MCF 10A (cell line): ENCODE data around the gene PITX1. TPM values are rescaled to one million over a fixed set of nuclear protein-coding genes. Genes with fewer than 3 reads are reported as not detected.

Experiments
- BruUV-seq: library from RNA; stranded (reverse); fragments of 400-500 nt; replicated peaks from 2 replicates; lab custom pipeline; 2021; lab: Mats Ljungman, UMichigan
- CTCF ChIA-PET: fragments of 300-600 bp; sonication (Branson Sonifier 250); formaldehyde crosslinking; extraction: SDS; loops from one replicate; lab custom pipeline; 2021; ENCODE audit warnings: antibody characterized with exemption, inconsistent platforms; lab: Yijun Ruan, JAX
- POLR2A ChIA-PET: fragments of 300-600, 350-650 bp; sonication (Branson Sonifier 250); formaldehyde crosslinking; extraction: SDS; loops from one replicate; lab custom pipeline; 2020; ENCODE audit warnings: antibody characterized with exemption, inconsistent platforms; lab: Yijun Ruan, JAX
- DNase-seq: peaks from one replicate; pipeline ENCODE4 v3.0.0-alpha.2; 2018; ENCODE audit not compliant: unreplicated experiment
- H3K27ac Mint-ChIP-seq: one replicate; pipeline ENCODE4 v1.8.0; 2022; ENCODE audit warnings: mild to moderate bottlenecking, low read depth, mixed read lengths; ENCODE audit not compliant: unreplicated experiment
- H3K27me3 Mint-ChIP-seq: one replicate; pipeline ENCODE4 v1.8.0; 2022; ENCODE audit warnings: mixed read lengths; ENCODE audit not compliant: insufficient read depth, unreplicated experiment
- H3K36me3 Mint-ChIP-seq: one replicate; pipeline ENCODE4 v1.8.0; 2022; ENCODE audit warnings: mild to moderate bottlenecking, moderate library complexity, mixed read lengths; ENCODE audit not compliant: insufficient read depth, unreplicated experiment
- H3K4me1 Mint-ChIP-seq: one replicate; pipeline ENCODE4 v1.8.0; 2022; ENCODE audit warnings: mixed read lengths; ENCODE audit not compliant: insufficient read depth, unreplicated experiment
- H3K4me3 Mint-ChIP-seq: one replicate; pipeline ENCODE4 v1.8.0; 2022; ENCODE audit warnings: mild to moderate bottlenecking, moderate library complexity, mixed read lengths; ENCODE audit not compliant: unreplicated experiment
- H3K9me3 Mint-ChIP-seq: one replicate; pipeline ENCODE4 v1.8.0; 2022; ENCODE audit warnings: mixed read lengths; ENCODE audit not compliant: unreplicated experiment
- intact Hi-C: fragments of 100-400 bp; cut with micrococcal nuclease; formaldehyde crosslinking; loops from 2 replicates; pipeline ENCODE4 v1.14.1; 2022
- total RNA-seq: library from RNA; stranded (reverse); gene quantifications from 2 replicates; pipeline ENCODE4 v1.2.3, GENCODE V29; 2022
- TF ChIP-seq, protein P1 (sequence below): fragments of 200-600 bp; IDR thresholded peaks from one replicate; pipeline ENCODE4 v1.8.0; 2022; ENCODE audit warnings: antibody characterized with exemption, mild to moderate bottlenecking; ENCODE audit not compliant: unreplicated experiment

PITX1 gene
- total RNA-seq, 1 experiment from 2014 or later: 42.9 TPM

DNA sequence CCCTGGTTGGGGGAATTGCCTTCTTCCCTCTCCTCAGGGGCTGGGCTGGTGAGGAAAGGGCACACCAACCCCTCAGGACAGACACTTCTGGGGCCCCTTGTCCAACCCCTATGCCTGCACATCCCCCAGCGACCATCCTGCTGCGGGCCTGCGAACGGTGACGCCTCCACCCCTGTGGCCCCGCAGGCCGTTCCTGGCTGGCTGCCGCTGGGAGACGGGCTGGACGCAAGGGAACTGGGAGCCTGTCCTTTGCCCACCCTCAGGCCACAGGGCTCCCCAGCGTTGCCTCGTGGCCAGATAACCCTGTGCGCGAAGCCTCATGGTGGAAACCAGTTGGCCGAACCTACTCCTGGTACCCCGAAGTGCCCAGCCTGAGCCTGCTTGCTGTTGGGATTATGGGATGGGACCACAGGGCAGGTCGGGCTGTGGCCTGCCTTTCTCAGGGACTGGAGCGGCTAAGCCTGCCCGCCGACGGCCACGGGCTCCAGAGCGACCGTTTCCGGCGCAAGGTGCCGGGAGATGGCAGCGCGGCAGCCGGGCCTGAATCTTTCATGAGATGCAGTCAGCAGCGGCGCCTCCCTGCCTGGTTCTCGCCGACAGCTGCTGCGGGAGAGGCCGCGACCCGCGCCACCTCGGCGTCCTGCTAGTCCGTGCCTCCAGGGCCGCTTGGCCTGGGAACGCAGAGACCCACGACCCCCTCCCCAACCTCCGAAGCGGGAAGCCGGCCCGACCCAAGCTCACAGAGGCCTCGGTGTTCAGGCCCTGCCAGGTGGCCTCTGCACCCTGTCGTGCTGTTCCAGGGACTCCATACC, 6.5 kb upstream of the PITX1 start:
- DNase-seq: no peak
- intact Hi-C loops: no loop called here
- no peak overlapping the region for H3K4me3 Mint-ChIP-seq
- H3K27me3 Mint-ChIP-seq: no peaks in the 10 kb centered on the region
- no peaks in the 10 kb centered on the region for H3K4me1 Mint-ChIP-seq
- no peak overlapping the region for H3K27ac Mint-ChIP-seq
- CTCF ChIA-PET: no interaction called here
- BruUV-seq: no TSS peak
- no peaks in the 10 kb centered on the region for H3K36me3 Mint-ChIP-seq
- H3K9me3 Mint-ChIP-seq: no peaks in the 10 kb centered on the region
- TF ChIP-seq, protein P1, sequence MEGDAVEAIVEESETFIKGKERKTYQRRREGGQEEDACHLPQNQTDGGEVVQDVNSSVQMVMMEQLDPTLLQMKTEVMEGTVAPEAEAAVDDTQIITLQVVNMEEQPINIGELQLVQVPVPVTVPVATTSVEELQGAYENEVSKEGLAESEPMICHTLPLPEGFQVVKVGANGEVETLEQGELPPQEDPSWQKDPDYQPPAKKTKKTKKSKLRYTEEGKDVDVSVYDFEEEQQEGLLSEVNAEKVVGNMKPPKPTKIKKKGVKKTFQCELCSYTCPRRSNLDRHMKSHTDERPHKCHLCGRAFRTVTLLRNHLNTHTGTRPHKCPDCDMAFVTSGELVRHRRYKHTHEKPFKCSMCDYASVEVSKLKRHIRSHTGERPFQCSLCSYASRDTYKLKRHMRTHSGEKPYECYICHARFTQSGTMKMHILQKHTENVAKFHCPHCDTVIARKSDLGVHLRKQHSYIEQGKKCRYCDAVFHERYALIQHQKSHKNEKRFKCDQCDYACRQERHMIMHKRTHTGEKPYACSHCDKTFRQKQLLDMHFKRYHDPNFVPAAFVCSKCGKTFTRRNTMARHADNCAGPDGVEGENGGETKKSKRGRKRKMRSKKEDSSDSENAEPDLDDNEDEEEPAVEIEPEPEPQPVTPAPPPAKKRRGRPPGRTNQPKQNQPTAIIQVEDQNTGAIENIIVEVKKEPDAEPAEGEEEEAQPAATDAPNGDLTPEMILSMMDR: no peak
- POLR2A ChIA-PET: no interaction called here

DNA sequence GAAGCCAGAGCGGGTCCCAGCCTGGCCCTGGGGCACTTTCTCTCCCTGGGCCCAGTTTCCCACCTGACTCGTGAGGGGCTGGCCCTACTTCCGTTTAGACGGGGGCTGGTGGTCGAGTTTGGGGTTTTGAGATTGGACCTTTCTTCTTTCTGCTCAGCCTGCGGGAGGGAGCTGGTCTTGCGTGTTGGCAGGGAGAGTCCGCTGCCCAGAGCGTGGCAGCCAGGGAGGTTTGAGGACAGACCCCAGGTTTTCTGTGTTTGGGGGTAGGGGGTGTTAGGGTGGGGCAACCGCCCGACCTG, 6.0 kb upstream of the PITX1 start:
- CTCF ChIA-PET: no interaction called here
- no peak for DNase-seq
- Mint-ChIP-seq H3K4me3 (no peak overlapping the region), H3K36me3 (no peaks in the 10 kb centered on the region), H3K27me3 (no peaks in the 10 kb centered on the region), H3K27ac (no peak overlapping the region), H3K4me1 (peaks cover 3% of the 10 kb centered on the region), H3K9me3 (no peaks in the 10 kb centered on the region)
- POLR2A ChIA-PET: no interaction called here
- TF ChIP-seq, protein P1: no peak
- intact Hi-C loops: no loop called here
- BruUV-seq: no TSS peak

DNA sequence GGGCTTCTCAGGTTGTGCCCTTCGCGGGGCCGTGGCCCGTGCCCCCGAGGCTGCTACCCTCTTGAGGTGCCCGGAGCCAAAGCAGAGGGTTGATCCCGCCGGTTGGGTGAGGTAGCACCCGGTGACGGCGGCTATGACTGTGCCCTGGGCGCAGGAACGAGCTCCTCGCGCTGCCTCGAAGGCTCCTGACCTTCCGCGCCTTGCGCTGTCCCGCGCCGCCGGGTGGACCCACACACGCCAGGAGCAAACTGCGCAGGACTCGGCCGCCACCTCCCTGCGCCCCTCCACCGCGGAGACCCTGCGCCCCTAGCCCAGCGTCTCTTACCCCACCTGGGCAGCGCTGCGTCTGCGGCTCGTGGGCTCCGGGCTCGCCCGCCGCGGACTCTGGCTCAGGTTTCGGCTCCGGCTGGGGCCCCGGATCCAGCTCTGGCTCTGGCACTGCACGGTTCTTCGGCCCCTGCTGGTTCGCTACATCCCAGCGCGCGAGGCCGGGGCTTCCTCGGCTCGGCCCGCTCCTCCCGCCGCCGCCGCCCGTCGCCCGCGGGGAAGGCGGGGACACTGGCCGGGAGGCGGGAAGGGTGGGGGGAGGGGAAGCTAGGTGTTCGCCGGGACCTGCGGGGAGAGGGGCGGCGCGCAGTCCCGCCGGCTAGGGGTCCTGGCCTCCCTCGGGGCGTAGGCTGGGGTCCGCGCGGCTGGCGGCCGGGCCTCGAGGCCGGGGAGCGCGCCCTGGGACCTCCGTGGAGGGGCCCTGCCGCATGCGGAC, 5.4 kb upstream of the PITX1 start:
- H3K4me1 Mint-ChIP-seq: peaks cover 8% of the 10 kb centered on the region
- H3K9me3 Mint-ChIP-seq: no peaks in the 10 kb centered on the region
- intact Hi-C loops: no loop called here
- H3K36me3 Mint-ChIP-seq: no peaks in the 10 kb centered on the region
- ChIA-PET POLR2A (no interaction called here), CTCF (interaction anchor here (0.7 kb wide), 1 partner anchor 145 kb away, joined by 3 read pairs; no protein-coding TSS in a partner anchor)
- DNase-seq: no peak
- TF ChIP-seq, protein P1: no peak
- no TSS peak for BruUV-seq
- no peak overlapping the region for H3K27ac Mint-ChIP-seq
- no peak overlapping the region for H3K4me3 Mint-ChIP-seq
- H3K27me3 Mint-ChIP-seq: no peaks in the 10 kb centered on the region

DNA sequence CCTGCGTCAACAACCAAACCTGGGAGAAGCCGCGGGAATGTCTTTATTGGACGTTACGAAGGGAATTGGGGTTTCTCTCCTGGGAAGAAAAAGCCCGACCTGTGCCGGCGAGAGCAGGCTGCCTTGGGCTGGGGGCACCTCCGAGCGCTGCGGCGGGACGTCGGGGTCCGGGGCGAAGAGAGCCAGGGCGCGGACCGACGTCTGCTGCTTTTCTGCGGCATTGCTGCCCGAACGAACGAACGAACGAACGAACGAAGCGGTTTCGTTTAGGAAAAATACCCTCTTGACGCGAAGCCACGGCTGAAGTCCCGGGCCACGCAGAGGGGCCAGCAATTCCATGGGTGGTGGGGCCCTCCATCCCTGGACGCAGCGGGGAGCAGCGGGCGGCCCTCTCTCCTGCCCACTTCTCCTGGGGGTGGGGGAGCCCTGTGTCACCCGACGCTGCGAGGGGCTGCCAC, 4.8 kb upstream of the PITX1 start:
- Mint-ChIP-seq H3K36me3 (no peaks in the 10 kb centered on the region), H3K4me3 (no peak overlapping the region), H3K27me3 (no peaks in the 10 kb centered on the region), H3K27ac (no peak overlapping the region), H3K9me3 (no peaks in the 10 kb centered on the region), H3K4me1 (peaks cover 8% of the 10 kb centered on the region)
- DNase-seq: no peak
- ChIA-PET CTCF (interaction anchor here (0.7 to 2.1 kb wide), 2 partner anchors 146 to 153 kb away, joined by 3 to 7 read pairs; no protein-coding TSS in a partner anchor), POLR2A (no interaction called here)
- no TSS peak for BruUV-seq
- TF ChIP-seq, protein P1: no peak
- intact Hi-C loops: no loop called here
